ENCODE results near the gene GJC1.

Gene GJC1

GRCh38 chr17:44829523-44830358 lies at the start of gene GJC1:
Gene GJC1 (minus strand): TSS chr17:44830287. CDS start chr17:44805817, 24,470 bp downstream.
- peak; percentile 13 for DNase-seq

GRCh38 chr17:44879376-44879775 lies 49.3 kb upstream of the GJC1 start:
- DNase-seq = no peak

- peak; percentile 28 for DNase-seq
Measured at GRCh38 chr17:44878627-44879221, 48.6 kb upstream of the GJC1 start.

DNA sequence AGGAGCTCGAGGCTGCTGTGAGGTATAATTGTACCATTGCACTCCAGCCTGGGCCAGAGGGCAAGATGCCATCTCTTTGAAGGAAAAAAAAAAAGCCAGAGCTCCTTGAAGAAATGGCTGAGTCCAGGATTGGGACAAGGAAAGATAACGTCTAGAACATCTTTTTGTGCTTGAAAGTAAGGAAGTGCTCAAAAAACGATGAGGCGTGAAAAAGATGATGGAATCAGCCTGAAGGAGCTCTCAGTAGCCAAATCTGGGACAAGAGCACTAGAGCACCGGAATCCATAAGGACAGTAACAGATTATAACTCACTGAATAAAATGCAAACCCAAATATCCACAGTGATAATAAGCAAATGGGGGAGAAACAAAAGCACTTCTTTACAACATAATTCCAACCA lies 47.0 kb upstream of the GJC1 start:
- no peak for DNase-seq

GRCh38 chr17:44875761-44876160 lies 45.7 kb upstream of the GJC1 start:
- DNase-seq = no peak

- peak; percentile 95 for DNase-seq
Measured at GRCh38 chr17:44872131-44872768, 42.2 kb upstream of the GJC1 start.

DNA sequence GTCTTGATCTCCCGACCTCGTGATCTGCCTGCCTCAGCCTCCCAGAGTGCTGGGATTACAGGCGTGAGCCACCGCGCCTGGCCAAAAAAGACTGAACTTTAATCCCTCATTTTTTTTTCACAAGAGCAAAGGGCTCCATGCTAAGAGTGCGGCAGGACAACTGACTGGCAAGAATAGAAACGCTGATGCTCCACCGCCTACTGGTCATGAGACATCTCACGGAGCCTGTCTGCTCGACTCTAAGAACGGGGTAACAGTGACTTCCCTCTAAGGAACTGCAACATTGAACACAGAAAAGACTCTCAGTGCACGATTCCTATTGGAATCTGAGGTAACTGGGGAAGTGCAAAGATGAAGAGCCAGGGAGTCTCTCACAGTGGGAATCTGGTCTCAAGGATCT lies 41.5 kb upstream of the GJC1 start:
- no peak for DNase-seq

DNA sequence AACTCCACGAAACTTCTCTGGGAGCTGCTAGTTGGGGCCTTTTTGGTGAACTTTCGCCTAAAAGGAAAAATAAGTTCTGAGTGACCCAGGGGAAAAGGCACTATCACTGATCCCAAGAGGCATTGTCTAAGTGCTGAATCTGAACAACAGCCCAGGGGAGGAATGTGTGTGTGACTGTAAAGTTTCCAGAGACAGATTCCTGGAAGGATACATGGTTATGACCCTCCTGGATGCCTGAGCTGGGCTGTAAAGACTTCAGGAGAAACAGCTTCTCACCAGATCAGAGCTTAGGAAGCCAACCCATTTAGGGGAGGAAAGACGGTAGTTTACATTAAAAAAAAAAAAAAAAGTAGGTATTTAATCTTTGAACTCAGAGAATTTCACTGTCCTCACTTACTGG lies 37.8 kb upstream of the GJC1 start:
- DNase-seq = no peak

DNA sequence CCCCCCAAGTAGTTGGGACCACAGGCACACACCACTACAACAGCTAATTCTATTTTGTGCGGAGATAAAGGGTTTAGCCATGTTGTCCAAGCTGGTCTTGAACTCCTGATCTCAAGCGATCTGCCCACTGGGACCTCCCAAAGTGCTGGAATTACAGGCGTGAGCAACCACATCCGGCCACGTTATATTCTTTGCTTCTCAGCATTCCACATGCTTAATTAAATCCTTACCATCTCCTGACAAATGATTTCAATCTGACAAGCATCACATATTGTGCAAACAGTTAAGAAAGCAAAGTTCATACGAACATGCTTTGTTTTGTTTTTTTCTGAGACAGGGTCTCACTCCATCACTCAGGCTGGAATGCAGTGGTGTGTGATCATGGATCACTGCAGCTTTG lies 35.8 kb upstream of the GJC1 start:
- DNase-seq = no peak

GRCh38 chr17:44865231-44865660 lies 35.2 kb upstream of the GJC1 start:
- peak; percentile 72 for DNase-seq

DNA sequence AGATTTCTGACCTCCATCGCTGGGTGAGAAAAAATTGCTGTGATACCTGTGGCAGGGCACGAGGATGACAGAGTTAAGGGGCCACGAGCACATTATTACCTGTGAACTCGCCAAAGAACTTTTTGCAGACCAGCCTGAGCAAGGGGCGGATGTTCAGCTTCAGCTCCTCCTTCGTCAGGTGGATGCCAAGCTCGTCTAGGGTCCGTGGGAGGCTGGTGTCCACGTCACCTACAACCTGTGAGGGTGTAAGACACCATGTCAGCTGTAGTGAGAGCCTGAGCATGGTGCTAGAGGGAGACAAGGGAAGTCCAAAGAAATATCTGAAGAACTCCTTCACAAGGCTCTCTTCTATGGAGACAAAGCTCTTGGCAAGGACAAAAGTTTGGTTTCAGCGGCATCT lies 34.7 kb upstream of the GJC1 start:
- DNase-seq = no peak

GRCh38 chr17:44863061-44863918 lies 33.2 kb upstream of the GJC1 start:
- no peak for DNase-seq

DNA sequence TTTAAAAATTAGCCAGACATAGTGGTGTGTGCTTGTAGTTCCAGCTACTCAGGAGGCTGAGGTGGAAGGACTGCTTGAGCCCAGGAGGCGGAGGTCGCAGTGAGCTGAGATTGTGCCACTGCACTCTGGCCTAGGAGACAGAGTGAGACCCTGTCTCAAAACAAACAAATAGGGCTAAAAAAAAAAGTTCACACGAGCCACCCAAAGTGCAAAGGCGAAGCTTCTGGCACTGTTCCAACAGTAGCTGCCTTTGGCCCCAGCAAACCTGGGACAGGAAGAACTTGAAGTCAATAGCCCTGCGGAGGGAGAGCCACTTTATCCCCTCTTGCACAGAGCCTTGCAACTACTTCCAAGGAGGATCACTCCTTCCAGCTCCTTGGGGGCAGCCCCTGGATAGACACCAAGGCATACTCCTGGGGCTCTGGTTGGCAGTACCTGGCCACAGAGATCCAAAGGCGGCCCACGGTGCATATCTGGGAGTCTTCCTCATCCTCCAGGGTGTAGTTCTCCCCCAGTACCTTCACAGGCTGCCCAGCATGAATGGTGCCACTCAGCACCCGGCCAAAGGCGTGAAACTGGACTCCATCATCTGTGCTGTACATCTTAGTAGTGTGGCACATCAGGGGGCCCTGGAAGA lies 32.3 kb upstream of the GJC1 start:
- no peak for DNase-seq

DNA sequence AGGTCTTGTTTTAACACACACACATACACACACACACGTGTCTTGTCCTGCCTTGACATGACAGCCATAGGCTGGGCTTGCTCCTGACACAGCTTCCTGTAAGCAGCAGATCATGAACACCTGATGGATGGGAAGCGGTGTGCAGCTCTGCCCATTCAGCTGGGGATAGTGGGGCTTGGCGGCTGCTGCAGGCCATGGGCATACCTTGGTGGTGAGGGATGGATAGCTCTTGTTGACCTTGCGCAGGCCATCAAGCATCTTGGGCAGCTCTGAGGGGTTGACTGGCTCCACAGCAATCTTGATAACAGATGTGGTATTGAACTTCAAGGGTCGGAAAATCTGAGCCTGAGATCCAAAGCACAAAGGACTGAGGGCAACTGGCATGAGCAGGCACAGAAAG lies 29.6 kb upstream of the GJC1 start:
- DNase-seq = no peak

DNA sequence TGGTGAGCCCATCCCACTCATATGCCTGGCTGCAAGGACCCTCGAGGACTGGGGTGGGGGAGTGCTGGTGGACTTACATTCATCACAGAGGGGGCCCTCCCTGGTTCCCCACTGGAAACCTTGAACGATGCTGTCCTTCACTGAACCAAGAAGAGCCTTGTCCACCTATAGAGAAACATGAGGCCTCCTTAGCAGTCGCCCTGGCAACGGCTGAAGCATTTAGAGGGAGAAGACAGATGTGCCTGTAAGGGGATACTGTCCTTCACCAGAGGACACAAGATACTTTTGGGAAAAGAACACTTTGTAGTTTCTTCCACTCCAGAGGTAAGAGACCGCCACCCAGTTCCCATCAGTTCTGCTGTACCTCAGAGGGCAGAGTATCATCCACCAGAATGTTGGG lies 24.1 kb upstream of the GJC1 start:
- DNase-seq = no peak

DNA sequence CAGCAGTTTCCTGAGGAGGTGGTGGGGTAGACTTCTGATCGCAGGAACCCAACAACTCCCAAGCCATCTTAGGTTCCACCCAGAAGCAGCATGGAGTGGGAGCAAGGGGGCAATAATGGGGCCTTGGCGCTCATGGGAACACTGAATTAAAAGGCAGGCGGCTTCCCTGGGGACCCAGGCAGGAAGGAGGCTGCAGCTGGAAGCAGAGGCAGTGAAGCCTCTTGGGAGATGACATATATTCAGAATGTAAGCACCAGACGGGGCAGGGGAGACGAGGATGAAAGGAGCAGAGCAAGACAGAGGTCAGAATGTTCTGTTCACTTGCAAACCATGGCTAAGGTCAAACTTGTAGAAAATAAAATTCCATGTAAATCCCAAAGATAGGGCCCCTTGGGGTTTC lies 20.5 kb upstream of the GJC1 start:
- DNase-seq = no peak

DNA sequence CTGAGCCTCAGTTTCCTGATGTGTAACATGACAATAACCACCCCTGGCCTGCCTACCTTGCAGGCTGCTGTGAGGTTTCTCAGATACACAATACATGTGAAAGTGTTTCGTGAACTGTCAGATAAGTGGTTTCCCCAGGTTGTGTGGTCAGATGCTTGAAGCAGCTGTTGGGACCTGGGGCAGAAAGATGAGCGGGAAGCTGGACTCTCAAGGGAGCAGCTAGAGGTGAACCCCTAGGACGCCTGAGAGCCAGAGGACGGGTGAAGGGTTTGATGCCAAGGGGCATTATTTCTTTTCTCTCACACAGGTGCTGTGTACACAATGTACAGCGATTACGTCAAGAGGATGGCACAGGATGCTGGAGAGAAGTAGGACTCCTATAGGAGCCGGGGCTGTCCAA lies 19.9 kb upstream of the GJC1 start:
- DNase-seq = no peak

GRCh38 chr17:44848961-44849489 lies 18.9 kb upstream of the GJC1 start:
- no peak for DNase-seq

GRCh38 chr17:44848257-44848795 lies 18.2 kb upstream of the GJC1 start:
- no peak for DNase-seq

DNA sequence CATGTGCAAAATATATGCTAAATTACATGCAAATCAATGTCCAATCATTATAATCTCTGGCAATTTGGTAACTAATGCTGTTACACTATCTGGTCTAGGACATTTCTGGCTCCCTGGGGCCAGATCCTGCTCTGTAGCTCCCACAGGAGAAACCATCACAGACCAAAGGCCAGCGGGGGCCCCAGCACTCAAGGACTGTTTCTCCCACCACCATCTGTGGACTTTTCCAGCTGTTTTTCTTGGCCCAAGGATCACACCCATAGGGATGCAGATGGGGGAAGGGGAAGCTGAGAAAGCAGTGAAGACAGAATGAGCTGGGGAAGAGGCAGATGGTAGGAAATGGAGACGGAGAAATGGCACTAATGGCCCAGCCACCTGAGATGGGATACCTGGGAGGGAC lies 17.5 kb upstream of the GJC1 start, which contains the start of gene HIGD1B:
Gene HIGD1B (plus strand): TSS at position 298 of the 400 bp plus-strand sequence. CDS start 270 bp downstream, outside the sequence.
- no peak for DNase-seq

DNA sequence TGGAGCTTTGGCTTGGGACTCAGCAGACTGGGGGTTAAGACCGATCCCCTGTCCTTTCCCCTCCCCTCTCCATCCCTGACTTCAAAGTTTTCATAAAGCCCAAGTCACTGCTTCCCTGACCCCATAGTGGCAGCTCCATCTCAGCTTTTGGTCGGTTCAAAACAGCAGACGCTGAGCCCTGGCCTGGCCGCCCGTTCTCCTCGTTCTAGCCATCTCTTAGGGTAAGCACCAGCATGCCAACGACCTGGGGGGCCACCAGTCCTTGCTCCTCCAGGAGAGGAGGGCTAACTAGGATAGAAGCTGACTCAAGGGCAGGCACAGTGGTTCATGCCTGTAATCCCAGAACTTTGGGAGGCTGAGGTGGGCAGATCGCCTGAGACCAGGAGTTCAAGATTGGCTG lies 16.1 kb upstream of the GJC1 start:
- DNase-seq = no peak

GRCh38 chr17:44844390-44844830 lies 14.3 kb upstream of the GJC1 start:
- no peak for DNase-seq
